Stimulated activated CD4-positive, alpha-beta T cell treated with anti-CD3 and anti-CD28 coated beads, Interleukin-4, amount 100 ng/mL, for 4 hours (primary cell): ENCODE measurements around the gene CTBP2.

ENCODE experiments used
- DNase-seq, 2 experiments: peaks; one replicate each; pipeline ENCODE4 v3.0.0-alpha.2; 2020

Gene CTBP2

GRCh38 chr10:125120053-125120710, 40.2 kb downstream of the CTBP2 start:
- DNase-seq = no peak

DNA sequence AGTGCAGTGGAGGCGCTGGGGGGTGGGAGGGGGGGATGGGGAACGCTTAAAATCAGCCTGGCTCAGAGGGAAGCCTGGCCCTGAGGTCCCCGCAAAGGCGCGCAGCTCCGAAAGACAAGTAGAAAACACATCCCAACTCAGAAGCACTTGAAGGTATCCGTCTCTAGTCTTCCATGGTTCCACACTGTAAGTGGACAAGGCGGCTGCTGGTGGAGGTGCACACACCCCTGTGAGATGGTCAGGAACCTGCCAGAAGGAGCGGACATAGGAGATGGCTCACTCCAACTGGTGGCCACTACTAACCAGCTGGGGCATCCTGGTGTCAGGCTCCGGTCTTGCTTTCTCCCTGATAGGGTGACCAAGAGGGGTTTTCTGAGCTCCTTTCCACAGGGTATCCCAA, 41.7 kb downstream of the CTBP2 start:
- DNase-seq = no peak

- no peak for DNase-seq
These were observed 42.3 kb downstream of the CTBP2 start for GRCh38 chr10:125118011-125118611.

GRCh38 chr10:125116652-125117310, 43.6 kb downstream of the CTBP2 start:
- DNase-seq = no peak

GRCh38 chr10:125116041-125116649, 44.2 kb downstream of the CTBP2 start:
- no peak for DNase-seq

DNA sequence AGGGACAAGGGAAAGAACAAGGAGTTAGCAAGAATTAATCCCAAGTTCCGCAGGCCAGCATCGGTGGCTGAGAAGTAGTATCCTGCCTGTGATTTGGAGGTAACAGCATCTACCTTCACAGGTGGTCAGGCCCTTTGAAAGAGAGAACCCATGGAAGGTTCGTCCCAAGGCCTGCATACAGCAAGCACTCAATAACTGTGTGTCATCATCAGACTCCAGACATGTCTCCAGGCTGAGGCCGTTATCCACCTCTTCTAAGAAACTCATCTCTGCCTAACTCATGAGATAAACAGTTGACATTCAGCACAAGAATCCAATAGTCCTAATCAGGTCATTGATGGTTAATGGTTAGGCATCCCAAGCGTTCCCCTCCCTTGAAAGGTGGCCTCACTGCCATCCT, 45.0 kb downstream of the CTBP2 start:
- no peak for DNase-seq

DNA sequence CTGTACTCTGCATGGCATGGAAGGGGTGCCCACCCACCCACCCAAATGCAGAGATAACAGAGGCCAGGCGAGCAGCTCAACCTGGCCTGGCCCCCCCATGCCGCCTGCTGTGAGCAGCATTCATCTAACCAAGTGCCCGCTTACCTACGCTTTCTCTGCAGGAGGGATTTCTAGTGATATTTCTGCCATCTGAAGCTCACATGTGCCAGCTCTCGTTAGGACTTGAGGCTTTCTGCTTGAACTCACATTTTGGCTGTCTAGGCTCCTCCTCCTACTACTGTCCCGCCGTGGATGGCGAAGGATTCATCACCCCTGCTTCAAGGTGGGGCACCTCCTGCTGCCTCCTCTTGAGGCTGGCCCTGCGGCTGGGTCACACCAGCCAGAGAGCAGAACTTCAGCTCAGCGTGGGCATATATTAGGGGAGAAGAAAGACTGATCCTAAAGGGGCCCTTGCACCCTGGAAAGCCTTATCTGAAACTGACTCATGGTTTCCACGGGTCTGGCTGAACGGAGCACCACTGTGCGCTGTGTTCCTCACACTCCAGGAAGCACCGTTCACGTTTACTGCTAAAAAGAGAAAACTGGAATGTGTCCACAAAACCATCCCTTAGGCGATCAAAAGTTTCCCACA, 45.5 kb downstream of the CTBP2 start:
- no peak for DNase-seq

DNA sequence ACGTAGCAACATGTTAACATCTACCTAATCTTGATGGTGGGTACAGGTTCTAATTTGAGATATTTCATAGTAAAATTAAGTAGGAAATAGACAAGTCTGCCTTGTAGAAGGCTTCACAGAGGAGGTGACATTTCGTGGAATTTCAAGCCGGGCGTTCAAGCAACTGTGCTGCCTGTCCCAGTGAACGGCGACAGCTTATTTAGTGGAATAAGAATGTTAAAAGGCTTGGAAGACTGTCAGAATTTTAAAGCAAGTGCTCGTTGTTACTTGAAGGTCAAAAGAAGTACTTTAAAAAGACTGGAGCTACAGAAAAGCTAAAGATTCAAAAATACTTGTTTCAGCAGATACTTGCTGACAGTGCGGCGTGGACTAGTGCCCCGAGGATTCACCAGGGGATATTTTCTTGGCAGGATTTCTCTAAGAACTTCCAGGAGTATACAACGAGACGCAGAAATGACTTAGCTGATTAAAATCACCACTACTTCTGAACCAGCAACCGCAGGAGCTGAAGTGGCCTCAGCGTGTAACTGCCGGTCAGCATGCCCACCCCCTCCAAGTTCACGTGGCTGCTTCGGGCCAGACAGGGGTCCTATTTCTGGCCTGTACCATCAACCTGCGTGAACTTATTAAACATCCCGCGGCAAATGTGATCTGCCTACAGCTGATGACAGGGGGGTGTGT, 46.5 kb downstream of the CTBP2 start:
- no peak for DNase-seq

- no peak for DNase-seq
These were observed 47.5 kb downstream of the CTBP2 start for GRCh38 chr10:125112697-125113494.

GRCh38 chr10:125111118-125111727, 49.1 kb downstream of the CTBP2 start:
- DNase-seq = no peak

- no peak for DNase-seq
These were observed 52.3 kb downstream of the CTBP2 start for GRCh38 chr10:125107965-125108580.

GRCh38 chr10:125107166-125107949, 53.0 kb downstream of the CTBP2 start:
- DNase-seq = no peak

- DNase-seq = no peak
These were observed 53.8 kb downstream of the CTBP2 start for GRCh38 chr10:125106586-125106985.

- no peak for DNase-seq
These were observed 54.6 kb downstream of the CTBP2 start for GRCh38 chr10:125105706-125106255.

- DNase-seq = no peak
These were observed 55.2 kb downstream of the CTBP2 start for GRCh38 chr10:125105155-125105554.

- DNase-seq = no peak
These were observed 55.8 kb downstream of the CTBP2 start for GRCh38 chr10:125104559-125104958.

DNA sequence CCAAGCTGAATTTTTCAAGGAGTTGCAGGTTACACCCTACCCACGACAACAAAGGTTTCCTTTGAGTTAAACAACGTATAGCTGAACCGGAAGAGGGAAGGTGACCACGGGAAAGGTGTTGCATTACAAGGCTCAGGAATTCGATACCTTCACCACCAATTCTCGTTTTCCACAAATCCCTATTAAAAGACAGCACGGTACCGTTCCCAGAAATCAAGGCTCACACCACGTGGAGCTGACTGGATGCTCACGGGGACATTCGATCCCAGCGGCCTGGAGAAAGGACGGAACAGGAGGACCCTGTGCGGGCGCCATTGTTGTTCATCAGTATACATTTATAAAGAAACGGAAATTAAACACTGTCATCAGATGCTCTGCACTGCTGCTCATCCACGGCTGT, 56.4 kb downstream of the CTBP2 start:
- DNase-seq = no peak

- no peak for DNase-seq
These were observed 56.9 kb downstream of the CTBP2 start for GRCh38 chr10:125103466-125103865.

DNA sequence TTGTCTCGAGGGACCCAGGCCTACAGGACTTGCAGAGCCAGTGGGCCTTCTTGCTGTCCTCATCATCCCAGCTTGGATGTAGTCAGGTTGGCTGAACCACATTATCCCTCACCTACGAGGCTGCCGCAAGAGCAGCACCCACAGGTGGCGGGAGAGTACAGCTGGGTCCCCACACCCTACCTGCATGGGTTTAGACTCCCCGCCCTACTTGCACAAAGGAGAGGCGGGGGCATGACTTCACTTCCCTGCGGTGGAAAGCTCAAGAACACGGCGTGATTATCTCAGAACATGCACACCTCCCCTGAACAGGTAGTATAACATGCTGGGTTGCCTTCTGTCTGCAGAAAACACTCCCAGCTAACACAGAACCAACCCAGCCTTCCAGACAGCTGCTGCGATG, 57.5 kb downstream of the CTBP2 start:
- no peak for DNase-seq

GRCh38 chr10:125102246-125102645, 58.1 kb downstream of the CTBP2 start:
- DNase-seq = no peak
